Activated CD4-positive, alpha-beta T cell treated with anti-CD3 and anti-CD28 coated beads for 4 hours (primary cell): ENCODE data around the gene CELA2A.

Experiments
- DNase-seq, 2 donors: peaks; one replicate each; pipeline ENCODE4 v3.0.0-alpha.2; 2020

CELA2A gene

GRCh38 chr1:15456313-15456954 is at the start of gene CELA2A:
CELA2A (plus strand) TSS chr1:15456732; CDS start chr1:15456754, 22 bp downstream.
- DNase-seq = no peak

- DNase-seq = no peak
Observed at GRCh38 chr1:15407580-15407979, 49.0 kb upstream of the CELA2A start.

GRCh38 chr1:15408890-15409387 is 47.6 kb upstream of the CELA2A start:
- DNase-seq = no peak

- peak; percentile 90 for DNase-seq
Observed at GRCh38 chr1:15409388-15410222, 46.9 kb upstream of the CELA2A start, which contains the start of gene EFHD2. EFHD2 (plus strand) TSS chr1:15409888; CDS start chr1:15409972, 84 bp downstream.

- DNase-seq = no peak
Observed at GRCh38 chr1:15410223-15410883, 46.2 kb upstream of the CELA2A start.

- no peak for DNase-seq
Observed at GRCh38 chr1:15410884-15411245, 45.7 kb upstream of the CELA2A start.

- DNase-seq = no peak
Observed at GRCh38 chr1:15411593-15412137, 44.9 kb upstream of the CELA2A start.

GRCh38 chr1:15412175-15412800 is 44.2 kb upstream of the CELA2A start:
- peak; percentile 40 to 54 for DNase-seq

GRCh38 chr1:15412843-15413242 is 43.7 kb upstream of the CELA2A start:
- no peak for DNase-seq

- DNase-seq = no peak
Observed at GRCh38 chr1:15413563-15414444, 42.7 kb upstream of the CELA2A start.

- DNase-seq = no peak
Observed at GRCh38 chr1:15414445-15414983, 42.0 kb upstream of the CELA2A start.

- DNase-seq = peak; percentile 70 to 73
Observed at GRCh38 chr1:15417059-15417934, 39.2 kb upstream of the CELA2A start.

GRCh38 chr1:15418806-15419515 is 37.6 kb upstream of the CELA2A start:
- DNase-seq = no peak

GRCh38 chr1:15420853-15421465 is 35.6 kb upstream of the CELA2A start:
- no peak for DNase-seq

- DNase-seq = no peak
Observed at GRCh38 chr1:15422871-15423270, 33.7 kb upstream of the CELA2A start.

- no peak for DNase-seq
Observed at GRCh38 chr1:15423355-15424077, 33.0 kb upstream of the CELA2A start.

GRCh38 chr1:15424146-15424667 is 32.3 kb upstream of the CELA2A start:
- no peak for DNase-seq

GRCh38 chr1:15424981-15425380 is 31.6 kb upstream of the CELA2A start:
- no peak for DNase-seq
